ENCODE measurements around the gene BIN1.
"Not testable (repeated sequence)": the region's sequence is repeated elsewhere in the genome, so short reads cannot be mapped to it uniquely, and the experiment has no call there.

BIN1 gene

GRCh38 chr2:127133793-127134192, 26.8 kb upstream of the BIN1 start:
- no peak for DNase-seq

- no peak for DNase-seq
These were observed 23.5 kb upstream of the BIN1 start for GRCh38 chr2:127130421-127130820.

- no peak for DNase-seq
These were observed 23.0 kb upstream of the BIN1 start for GRCh38 chr2:127129937-127130336.

GRCh38 chr2:127128445-127128904, 21.5 kb upstream of the BIN1 start:
- no peak for DNase-seq

- DNase-seq: no peak
These were observed 18.9 kb upstream of the BIN1 start for GRCh38 chr2:127125821-127126220.

- no peak for DNase-seq
These were observed 17.5 kb upstream of the BIN1 start for GRCh38 chr2:127124426-127124825.

- DNase-seq: no peak
These were observed 15.5 kb upstream of the BIN1 start for GRCh38 chr2:127122361-127123027.

GRCh38 chr2:127121776-127122176, 14.8 kb upstream of the BIN1 start:
- DNase-seq: no peak

GRCh38 chr2:127121353-127121752, 14.4 kb upstream of the BIN1 start:
- DNase-seq: no peak

- not testable (repeated sequence) for DNase-seq
These were observed 13.5 kb upstream of the BIN1 start for GRCh38 chr2:127120408-127120807.

- DNase-seq: no peak
These were observed 11.5 kb upstream of the BIN1 start for GRCh38 chr2:127118467-127118866.

GRCh38 chr2:127118038-127118437, 11.1 kb upstream of the BIN1 start:
- no peak for DNase-seq

- no peak for DNase-seq
These were observed 10.6 kb upstream of the BIN1 start for GRCh38 chr2:127117603-127118002.

- DNase-seq: no peak
These were observed 8.7 kb upstream of the BIN1 start for GRCh38 chr2:127115471-127116199.

- DNase-seq: no peak
These were observed 4.0 kb upstream of the BIN1 start for GRCh38 chr2:127110985-127111384.

- DNase-seq: no peak
These were observed 1.2 kb upstream of the BIN1 start for GRCh38 chr2:127108090-127108523.

GRCh38 chr2:127107622-127107999, 657 bp upstream of the BIN1 start:
- DNase-seq: peak; percentile 20

- DNase-seq: peak; percentile 26
These were observed 430 bp downstream of the BIN1 start for GRCh38 chr2:127106457-127106990.

- no peak for DNase-seq
These were observed 1.1 kb downstream of the BIN1 start for GRCh38 chr2:127105656-127106456.

GRCh38 chr2:127104881-127105655, 1.9 kb downstream of the BIN1 start:
- no peak for DNase-seq

- no peak for DNase-seq
These were observed 2.7 kb downstream of the BIN1 start for GRCh38 chr2:127104166-127104660.
